Measurements from ENCODE around the gene PID1. TPM values are rescaled to one million over a fixed set of nuclear protein-coding genes. Genes with fewer than 3 reads are reported as not detected.
"Not testable (repeated sequence)": the region's sequence is repeated elsewhere in the genome, so short reads cannot be mapped to it uniquely, and the experiment has no call there.

The PID1 gene
- total and polyA plus RNA-seq, 2 donors: 1.0 to 5.2 TPM

DNA sequence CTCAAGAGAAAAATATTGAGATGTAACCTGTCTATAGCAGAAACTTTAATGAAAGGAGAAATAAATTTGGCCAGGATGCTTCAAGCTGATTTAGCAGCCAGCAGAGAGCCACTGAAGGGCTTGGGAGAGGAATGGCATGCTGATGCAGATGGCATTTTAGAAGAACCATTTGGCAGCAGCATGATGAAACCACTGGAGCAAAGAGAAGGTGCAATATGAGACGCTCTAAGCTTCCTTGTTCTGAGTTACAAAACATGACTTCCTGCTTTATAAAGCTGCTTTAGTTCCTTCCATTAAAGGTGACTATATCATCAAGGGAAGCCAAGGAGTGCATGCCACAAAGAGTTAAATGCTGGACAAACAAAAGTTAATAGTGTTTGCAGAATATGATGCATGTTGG lies 189.7 kb downstream of the PID1 start:
- DNase-seq (ENCODE audit: low read depth in 6 of 9, low spot score in 9 of 9): no peak
- no peak overlapping the region for H3K27ac ChIP-seq (ENCODE audit: low read depth in 1 of 2, low read length in 1 of 2)
- no peaks in the 10 kb centered on the region for H3K36me3 ChIP-seq (ENCODE audit: control insufficient read depth in 2 of 2, insufficient read depth in 2 of 2, low read length in 1 of 2)
- H3K4me3 ChIP-seq (ENCODE audit: low read length in 2 of 2): no peak overlapping the region
- no peaks in the 10 kb centered on the region for H3K27me3 ChIP-seq (ENCODE audit: control insufficient read depth in 2 of 2, insufficient read depth in 1 of 2, low read length in 1 of 2)
- no peaks in the 10 kb centered on the region for H3K4me1 ChIP-seq (ENCODE audit: control insufficient read depth in 2 of 2, insufficient read depth in 2 of 2, low read length in 2 of 2)
- WGBS: 32% methylated on average over 1 of the region's 1 CpG
- peaks cover 0 to 3% of the 10 kb centered on the region in 2 donors for H3K9me3 ChIP-seq (ENCODE audit: control insufficient read depth in 2 of 2, insufficient read depth in 1 of 2, low read length in 1 of 2)

DNA sequence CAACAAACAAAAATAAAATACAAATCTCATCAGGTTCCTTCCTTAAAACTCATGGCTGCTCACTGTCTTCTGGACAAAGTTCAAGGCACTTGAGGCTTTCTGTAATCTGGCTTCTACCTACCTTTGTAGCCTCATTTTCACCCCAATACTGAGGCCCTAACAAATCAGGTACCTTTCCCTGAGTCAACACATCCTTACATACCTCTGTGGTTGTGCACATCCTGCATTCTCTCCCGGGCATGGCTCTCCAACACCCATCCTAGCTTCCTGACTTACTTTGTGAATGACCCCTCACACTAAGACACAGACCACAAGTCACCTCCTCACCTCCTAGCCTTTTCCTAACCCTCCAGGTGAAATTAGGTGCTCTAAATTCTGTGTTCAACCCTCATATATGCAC lies 190.9 kb downstream of the PID1 start:
- Histone ChIP-seq H3K9me3 (ENCODE audit: control insufficient read depth in 2 of 2, insufficient read depth in 1 of 2, low read length in 1 of 2) (peaks cover 0 to 3% of the 10 kb centered on the region in 2 donors), H3K4me1 (ENCODE audit: control insufficient read depth in 2 of 2, insufficient read depth in 2 of 2, low read length in 2 of 2) (no peaks in the 10 kb centered on the region), H3K36me3 (ENCODE audit: control insufficient read depth in 2 of 2, insufficient read depth in 2 of 2, low read length in 1 of 2) (no peaks in the 10 kb centered on the region), H3K27me3 (ENCODE audit: control insufficient read depth in 2 of 2, insufficient read depth in 1 of 2, low read length in 1 of 2) (no peaks in the 10 kb centered on the region), H3K4me3 (ENCODE audit: low read length in 2 of 2) (no peak overlapping the region), H3K27ac (ENCODE audit: low read depth in 1 of 2, low read length in 1 of 2) (no peak overlapping the region)
- 80% methylated on average over 1 of the region's 1 CpG for WGBS
- no peak for DNase-seq (ENCODE audit: low read depth in 6 of 9, low spot score in 9 of 9)

DNA sequence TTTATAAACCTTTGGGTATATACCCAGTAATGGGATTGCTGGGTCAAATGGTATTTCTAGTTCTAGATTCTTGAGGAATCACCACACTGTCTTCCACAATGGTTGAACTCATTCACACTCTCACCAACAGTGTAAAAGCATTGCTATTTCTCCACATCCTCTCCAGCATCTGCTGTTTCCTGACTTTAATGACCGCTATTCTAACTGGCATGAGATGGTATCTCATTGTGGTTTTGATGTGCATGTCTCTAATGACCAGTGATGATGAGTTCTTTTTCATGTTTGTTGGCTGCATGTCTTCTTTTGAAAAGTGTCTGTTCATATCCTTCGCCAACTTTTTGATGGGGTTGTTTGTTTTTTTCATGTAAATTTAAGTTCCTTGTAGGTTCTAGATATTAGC lies 194.2 kb downstream of the PID1 start:
- not testable (repeated sequence) for H3K36me3 ChIP-seq (ENCODE audit: control insufficient read depth in 2 of 2, insufficient read depth in 2 of 2, low read length in 1 of 2); H3K4me1 ChIP-seq (ENCODE audit: control insufficient read depth in 2 of 2, insufficient read depth in 2 of 2, low read length in 2 of 2); H3K4me3 ChIP-seq (ENCODE audit: low read length in 2 of 2); DNase-seq (ENCODE audit: low read depth in 6 of 9, low spot score in 9 of 9); H3K27ac ChIP-seq (ENCODE audit: low read depth in 1 of 2, low read length in 1 of 2); H3K27me3 ChIP-seq (ENCODE audit: control insufficient read depth in 2 of 2, insufficient read depth in 1 of 2, low read length in 1 of 2); H3K9me3 ChIP-seq (ENCODE audit: control insufficient read depth in 2 of 2, insufficient read depth in 1 of 2, low read length in 1 of 2)
- WGBS: 87% methylated on average over 2 of the region's 2 CpGs

- Histone ChIP-seq H3K36me3 (ENCODE audit: control insufficient read depth in 2 of 2, insufficient read depth in 2 of 2, low read length in 1 of 2) (no peaks in the 10 kb centered on the region), H3K4me3 (ENCODE audit: low read length in 2 of 2) (no peak overlapping the region), H3K27ac (ENCODE audit: low read depth in 1 of 2, low read length in 1 of 2) (no peak overlapping the region), H3K4me1 (ENCODE audit: control insufficient read depth in 2 of 2, insufficient read depth in 2 of 2, low read length in 2 of 2) (no peaks in the 10 kb centered on the region), H3K9me3 (ENCODE audit: control insufficient read depth in 2 of 2, insufficient read depth in 1 of 2, low read length in 1 of 2) (no peaks in the 10 kb centered on the region), H3K27me3 (ENCODE audit: control insufficient read depth in 2 of 2, insufficient read depth in 1 of 2, low read length in 1 of 2) (no peaks in the 10 kb centered on the region)
- 89% methylated on average over 2 of the region's 2 CpGs for WGBS
- DNase-seq (ENCODE audit: low read depth in 6 of 9, low spot score in 9 of 9): no peak
Observed at GRCh38 chr2:229073935-229074334, 197.2 kb downstream of the PID1 start.

DNA sequence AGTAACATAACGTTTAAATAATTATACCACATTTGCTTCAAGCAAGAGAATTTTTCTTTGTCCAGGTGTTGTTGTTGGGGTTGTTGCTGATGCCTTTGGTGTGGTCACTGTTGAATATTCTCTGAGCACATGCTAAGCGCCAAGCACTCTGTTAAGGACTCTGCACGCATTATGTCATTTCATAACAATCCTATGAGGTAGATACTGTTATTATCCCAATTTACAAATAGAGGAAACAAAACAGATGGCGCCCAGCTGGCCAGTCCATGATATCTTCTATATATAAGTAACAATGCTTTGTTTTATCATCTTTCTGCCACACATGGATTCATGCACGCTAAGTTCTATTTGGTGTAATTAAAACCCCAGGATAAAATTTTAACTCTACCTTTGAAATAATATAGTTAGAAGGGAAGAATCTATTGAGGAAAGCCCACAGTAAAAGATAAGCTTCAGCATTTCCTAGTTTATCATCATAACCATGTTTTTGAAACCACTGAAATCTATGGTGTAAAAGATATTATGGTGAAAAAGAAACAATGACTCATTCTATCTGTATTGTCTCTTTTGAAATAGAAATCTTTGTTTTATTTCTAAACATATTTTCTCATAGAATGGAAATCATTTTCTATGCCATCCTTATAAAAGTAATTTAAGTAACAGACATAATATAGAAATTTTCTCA lies 199.7 kb downstream of the PID1 start:
- no peaks in the 10 kb centered on the region for H3K36me3 ChIP-seq (ENCODE audit: control insufficient read depth in 2 of 2, insufficient read depth in 2 of 2, low read length in 1 of 2)
- WGBS: 94% methylated on average over 5 of the region's 5 CpGs

GRCh38 chr2:229066121-229066715 lies 204.9 kb downstream of the PID1 start:
- Histone ChIP-seq H3K27ac (ENCODE audit: low read depth in 1 of 2, low read length in 1 of 2) (no peak overlapping the region), H3K36me3 (ENCODE audit: control insufficient read depth in 2 of 2, insufficient read depth in 2 of 2, low read length in 1 of 2) (no peaks in the 10 kb centered on the region), H3K27me3 (ENCODE audit: control insufficient read depth in 2 of 2, insufficient read depth in 1 of 2, low read length in 1 of 2) (no peaks in the 10 kb centered on the region), H3K4me3 (ENCODE audit: low read length in 2 of 2) (no peak overlapping the region), H3K4me1 (ENCODE audit: control insufficient read depth in 2 of 2, insufficient read depth in 2 of 2, low read length in 2 of 2) (no peaks in the 10 kb centered on the region), H3K9me3 (ENCODE audit: control insufficient read depth in 2 of 2, insufficient read depth in 1 of 2, low read length in 1 of 2) (peaks cover 0 to 14% of the 10 kb centered on the region in 2 donors)
- no peak for DNase-seq (ENCODE audit: low read depth in 6 of 9, low spot score in 9 of 9)
- 91% methylated on average over 4 of the region's 4 CpGs for WGBS

More for the DNA sequence above, 199.7 kb downstream of the PID1 start:
- no peak for DNase-seq (ENCODE audit: low read depth in 6 of 9, low spot score in 9 of 9)
- Histone ChIP-seq H3K4me3 (ENCODE audit: low read length in 2 of 2) (no peak overlapping the region), H3K27me3 (ENCODE audit: control insufficient read depth in 2 of 2, insufficient read depth in 1 of 2, low read length in 1 of 2) (no peaks in the 10 kb centered on the region), H3K9me3 (ENCODE audit: control insufficient read depth in 2 of 2, insufficient read depth in 1 of 2, low read length in 1 of 2) (peaks cover 0 to 14% of the 10 kb centered on the region in 2 donors), H3K27ac (ENCODE audit: low read depth in 1 of 2, low read length in 1 of 2) (no peak overlapping the region), H3K4me1 (ENCODE audit: control insufficient read depth in 2 of 2, insufficient read depth in 2 of 2, low read length in 2 of 2) (no peaks in the 10 kb centered on the region)

- H3K9me3 ChIP-seq (ENCODE audit: control insufficient read depth in 2 of 2, insufficient read depth in 1 of 2, low read length in 1 of 2): peaks cover 0 to 14% of the 10 kb centered on the region in 2 donors
- no peaks in the 10 kb centered on the region for H3K27me3 ChIP-seq (ENCODE audit: control insufficient read depth in 2 of 2, insufficient read depth in 1 of 2, low read length in 1 of 2)
- H3K4me3 ChIP-seq (ENCODE audit: low read length in 2 of 2): no peak overlapping the region
- no peak for DNase-seq (ENCODE audit: low read depth in 6 of 9, low spot score in 9 of 9)
- no peaks in the 10 kb centered on the region for H3K4me1 ChIP-seq (ENCODE audit: control insufficient read depth in 2 of 2, insufficient read depth in 2 of 2, low read length in 2 of 2)
- 76% methylated on average over 3 of the region's 3 CpGs for WGBS
- H3K27ac ChIP-seq (ENCODE audit: low read depth in 1 of 2, low read length in 1 of 2): no peak overlapping the region
- no peaks in the 10 kb centered on the region for H3K36me3 ChIP-seq (ENCODE audit: control insufficient read depth in 2 of 2, insufficient read depth in 2 of 2, low read length in 1 of 2)
Observed at GRCh38 chr2:229064749-229065148, 206.3 kb downstream of the PID1 start.

DNA sequence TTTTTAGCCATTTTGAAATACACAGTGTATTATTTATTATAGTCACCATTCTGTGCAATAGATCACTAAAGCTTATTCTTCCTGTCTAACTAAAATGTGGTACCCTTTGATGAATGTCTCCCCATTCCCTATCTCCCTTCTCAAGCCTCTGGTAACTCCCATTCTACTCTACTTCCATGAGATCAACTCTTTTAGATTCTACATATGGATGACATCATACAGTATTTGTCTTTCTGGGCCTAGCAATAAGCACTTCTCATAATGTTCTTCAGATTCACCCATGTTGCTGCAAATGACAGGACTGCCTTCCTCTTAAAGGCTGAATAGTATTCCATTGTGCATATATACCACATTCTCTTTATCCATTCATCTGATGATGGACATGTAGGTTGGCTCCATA lies 210.9 kb downstream of the PID1 start:
- Histone ChIP-seq H3K9me3 (ENCODE audit: control insufficient read depth in 2 of 2, insufficient read depth in 1 of 2, low read length in 1 of 2) (no peaks in the 10 kb centered on the region), H3K27me3 (ENCODE audit: control insufficient read depth in 2 of 2, insufficient read depth in 1 of 2, low read length in 1 of 2) (no peaks in the 10 kb centered on the region), H3K36me3 (ENCODE audit: control insufficient read depth in 2 of 2, insufficient read depth in 2 of 2, low read length in 1 of 2) (no peaks in the 10 kb centered on the region), H3K4me1 (ENCODE audit: control insufficient read depth in 2 of 2, insufficient read depth in 2 of 2, low read length in 2 of 2) (no peaks in the 10 kb centered on the region), H3K27ac (ENCODE audit: low read depth in 1 of 2, low read length in 1 of 2) (no peak overlapping the region), H3K4me3 (ENCODE audit: low read length in 2 of 2) (no peak overlapping the region)
- DNase-seq (ENCODE audit: low read depth in 6 of 9, low spot score in 9 of 9): no peak

DNA sequence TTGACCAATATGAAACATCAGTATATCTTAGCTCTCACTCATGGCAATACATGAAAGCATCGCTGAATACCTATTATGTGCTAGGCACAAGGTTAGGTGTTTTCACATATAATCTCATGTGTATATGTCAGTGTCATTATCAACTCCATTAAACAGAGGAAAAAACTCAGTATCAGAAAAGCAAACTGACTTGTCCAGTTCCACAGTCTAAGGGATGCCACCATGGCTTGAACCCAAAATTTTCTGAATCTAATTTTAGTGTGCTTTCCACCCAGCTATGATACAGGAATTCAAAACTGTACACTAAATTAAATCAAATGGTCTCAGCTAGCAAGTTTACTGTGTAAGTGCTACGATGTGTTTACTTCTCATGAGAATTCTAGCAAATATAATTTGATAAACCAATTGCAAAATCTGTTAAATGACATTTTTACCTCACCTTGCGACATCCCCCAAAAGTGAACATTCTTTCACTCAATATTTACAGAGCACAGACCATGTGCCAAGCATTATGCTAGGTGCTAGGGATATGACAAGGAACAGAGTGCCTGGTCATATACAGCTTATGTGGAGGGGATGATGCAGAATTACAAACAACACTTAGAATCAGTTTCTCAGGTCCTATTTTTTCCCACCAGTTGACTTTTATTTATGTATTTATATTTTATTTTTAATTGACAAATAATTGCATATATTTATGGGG lies 211.6 kb downstream of the PID1 start:
- DNase-seq (ENCODE audit: low read depth in 6 of 9, low spot score in 9 of 9): no peak
- no peak overlapping the region for H3K4me3 ChIP-seq (ENCODE audit: low read length in 2 of 2)
- H3K9me3 ChIP-seq (ENCODE audit: control insufficient read depth in 2 of 2, insufficient read depth in 1 of 2, low read length in 1 of 2): no peaks in the 10 kb centered on the region
- H3K27ac ChIP-seq (ENCODE audit: low read depth in 1 of 2, low read length in 1 of 2): no peak overlapping the region
- no peaks in the 10 kb centered on the region for H3K4me1 ChIP-seq (ENCODE audit: control insufficient read depth in 2 of 2, insufficient read depth in 2 of 2, low read length in 2 of 2)
- H3K27me3 ChIP-seq (ENCODE audit: control insufficient read depth in 2 of 2, insufficient read depth in 1 of 2, low read length in 1 of 2): no peaks in the 10 kb centered on the region
- 90% methylated on average over 3 of the region's 3 CpGs for WGBS
- H3K36me3 ChIP-seq (ENCODE audit: control insufficient read depth in 2 of 2, insufficient read depth in 2 of 2, low read length in 1 of 2): no peaks in the 10 kb centered on the region

Data from thymus (tissue), 11 donors.